DND-41 (cell line): ENCODE data around the gene HHIP.

ENCODE experiments used
- ATAC-seq: fragments of 200-7000 bp; cut with Tn5 transposase; 3 replicates; pipeline ENCODE4 v1.9.1; 2021; ENCODE audit warnings: low read depth; ENCODE audit not compliant: insufficient read depth
- DNase-seq: peaks from one replicate; pipeline ENCODE4 v3.0.0-alpha.2; 2020
- H2AFZ ChIP-seq: 2 replicates; pipeline ENCODE4 v1.6.0; 2012; ENCODE audit warnings: low read depth, low read length
- H3K27ac ChIP-seq: 2 replicates; pipeline ENCODE4 v1.5.1; 2012; ENCODE audit warnings: low read length, inconsistent platforms
- H3K27me3 ChIP-seq: fragments of 200-600 bp; sonication (generic); 2 replicates; pipeline ENCODE4 v1.6.0; 2012; ENCODE audit warnings: low read length, mild to moderate bottlenecking, inconsistent platforms; ENCODE audit not compliant: insufficient read depth, poor library complexity
- H3K36me3 ChIP-seq: 2 replicates; pipeline ENCODE4 v1.5.1; 2012; ENCODE audit warnings: low read length, inconsistent platforms; ENCODE audit not compliant: insufficient read depth
- H3K4me1 ChIP-seq: 2 replicates; pipeline ENCODE4 v1.5.1; 2012; ENCODE audit warnings: mild to moderate bottlenecking, low read length; ENCODE audit not compliant: insufficient read depth
- H3K4me2 ChIP-seq: 2 replicates; pipeline ENCODE4 v1.6.0; 2012; ENCODE audit warnings: mild to moderate bottlenecking, moderate library complexity, low read length, inconsistent platforms; ENCODE audit not compliant: insufficient read depth
- H3K4me3 ChIP-seq, 2 experiments: fragments of 200-600 bp in 1 of 2; shearing (Covaris generic) in 1 of 2; 2 replicates each; pipeline ENCODE4 v1.5.1; 2012 to 2016; ENCODE audit warnings: inconsistent platforms in 2 of 2, low read length in 2 of 2, mild to moderate bottlenecking in 2 of 2, low read depth in 1 of 2, moderate library complexity in 1 of 2
- H3K79me2 ChIP-seq: 2 replicates; pipeline ENCODE4 v1.6.0; 2012; ENCODE audit warnings: low read length, inconsistent platforms; ENCODE audit not compliant: insufficient read depth
- H3K9ac ChIP-seq: 2 replicates; pipeline ENCODE4 v1.6.0; 2012; ENCODE audit warnings: low read depth, mild to moderate bottlenecking, inconsistent platforms, low read length, moderate library complexity
- H3K9me3 ChIP-seq: 2 replicates; pipeline ENCODE4 v1.5.1; 2012; ENCODE audit warnings: low read length, moderate library complexity, mild to moderate bottlenecking, inconsistent platforms; ENCODE audit not compliant: insufficient read depth, severe bottlenecking
- H4K20me1 ChIP-seq: 2 replicates; pipeline ENCODE4 v1.6.0; 2012; ENCODE audit warnings: low read length; ENCODE audit not compliant: insufficient read depth
- EZH2 ChIP-seq: IDR thresholded peaks from 3 replicates; pipeline ENCODE4 v1.6.1; 2012; ENCODE audit warnings: borderline replicate concordance, low read depth, mild to moderate bottlenecking, moderate library complexity, low read length, inconsistent platforms; ENCODE audit not compliant: severe bottlenecking
- TF ChIP-seq, protein P1 (sequence below): IDR thresholded peaks from 2 replicates; pipeline ENCODE4 v1.5.1; 2012; ENCODE audit warnings: borderline replicate concordance, low read length, moderate library complexity, mild to moderate bottlenecking; ENCODE audit not compliant: poor library complexity, severe bottlenecking; ENCODE audit errors: extremely low read depth

The HHIP gene

DNA sequence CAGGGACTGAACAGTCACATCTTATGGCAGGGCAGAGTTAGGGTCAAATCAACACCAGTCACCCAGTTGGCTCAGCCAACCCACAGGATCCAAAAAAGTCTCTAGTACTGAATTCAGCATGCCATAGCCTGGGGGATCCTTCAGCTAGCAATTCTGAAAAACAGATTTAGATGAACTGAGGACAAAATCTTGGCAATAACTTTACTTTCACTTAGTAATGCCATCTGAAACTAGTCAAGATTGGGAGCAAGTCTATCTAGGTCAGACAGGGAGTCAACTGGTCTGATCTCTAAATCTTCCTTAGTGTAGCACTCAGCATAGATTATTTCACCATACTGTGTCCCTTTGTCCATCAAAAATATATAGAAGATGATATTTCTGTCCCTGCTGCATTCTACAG lies 76.0 kb downstream of the HHIP start:
- no peaks in the 10 kb centered on the region for H3K4me1 ChIP-seq
- TF ChIP-seq, protein P1, sequence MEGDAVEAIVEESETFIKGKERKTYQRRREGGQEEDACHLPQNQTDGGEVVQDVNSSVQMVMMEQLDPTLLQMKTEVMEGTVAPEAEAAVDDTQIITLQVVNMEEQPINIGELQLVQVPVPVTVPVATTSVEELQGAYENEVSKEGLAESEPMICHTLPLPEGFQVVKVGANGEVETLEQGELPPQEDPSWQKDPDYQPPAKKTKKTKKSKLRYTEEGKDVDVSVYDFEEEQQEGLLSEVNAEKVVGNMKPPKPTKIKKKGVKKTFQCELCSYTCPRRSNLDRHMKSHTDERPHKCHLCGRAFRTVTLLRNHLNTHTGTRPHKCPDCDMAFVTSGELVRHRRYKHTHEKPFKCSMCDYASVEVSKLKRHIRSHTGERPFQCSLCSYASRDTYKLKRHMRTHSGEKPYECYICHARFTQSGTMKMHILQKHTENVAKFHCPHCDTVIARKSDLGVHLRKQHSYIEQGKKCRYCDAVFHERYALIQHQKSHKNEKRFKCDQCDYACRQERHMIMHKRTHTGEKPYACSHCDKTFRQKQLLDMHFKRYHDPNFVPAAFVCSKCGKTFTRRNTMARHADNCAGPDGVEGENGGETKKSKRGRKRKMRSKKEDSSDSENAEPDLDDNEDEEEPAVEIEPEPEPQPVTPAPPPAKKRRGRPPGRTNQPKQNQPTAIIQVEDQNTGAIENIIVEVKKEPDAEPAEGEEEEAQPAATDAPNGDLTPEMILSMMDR, result no peak
- TF ChIP-seq EZH2, result no peak
- H3K4me2 ChIP-seq, result no peak overlapping the region
- DNase-seq, result no peak
- H4K20me1 ChIP-seq, result no peaks in the 10 kb centered on the region
- H3K27me3 ChIP-seq, result no peaks in the 10 kb centered on the region
- H3K79me2 ChIP-seq, result no peaks in the 10 kb centered on the region
- H3K36me3 ChIP-seq, result peaks cover 70% of the 10 kb centered on the region
- H2AFZ ChIP-seq, result no peak overlapping the region
- H3K9ac ChIP-seq, result no peak overlapping the region
- H3K27ac ChIP-seq, result no peak overlapping the region
- H3K9me3 ChIP-seq, result no peaks in the 10 kb centered on the region
- no peak for ATAC-seq
- no peak overlapping the region for H3K4me3 ChIP-seq

DNA sequence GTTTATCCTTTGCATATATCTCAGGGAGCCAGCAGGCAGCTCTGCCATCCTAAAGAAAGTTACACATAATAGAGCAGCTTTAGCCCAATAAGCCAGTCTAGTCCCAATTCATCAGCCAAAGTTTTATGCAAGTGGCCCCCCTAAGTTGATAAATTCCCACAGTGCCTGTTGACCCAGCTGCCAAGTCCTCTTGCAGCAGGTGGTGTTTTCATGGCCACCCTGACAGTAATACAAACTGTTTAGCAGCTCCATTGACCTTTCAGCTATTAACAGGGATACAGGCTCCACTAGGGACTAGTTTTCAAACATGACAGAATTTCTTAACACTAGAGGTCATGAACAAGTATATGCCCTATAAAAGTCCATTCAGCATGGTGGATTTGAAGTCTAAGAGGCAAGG lies 77.5 kb downstream of the HHIP start:
- Histone ChIP-seq H4K20me1 (no peaks in the 10 kb centered on the region), H3K27me3 (no peaks in the 10 kb centered on the region), H3K27ac (no peak overlapping the region), H3K4me1 (no peaks in the 10 kb centered on the region), H3K4me3 (no peak overlapping the region), H3K9ac (no peak overlapping the region), H2AFZ (no peak overlapping the region), H3K36me3 (peaks cover 57% of the 10 kb centered on the region), H3K9me3 (no peaks in the 10 kb centered on the region), H3K4me2 (no peak overlapping the region), H3K79me2 (no peaks in the 10 kb centered on the region)
- TF ChIP-seq, protein P1, result no peak
- no peak for DNase-seq
- ATAC-seq, result no peak

DNA sequence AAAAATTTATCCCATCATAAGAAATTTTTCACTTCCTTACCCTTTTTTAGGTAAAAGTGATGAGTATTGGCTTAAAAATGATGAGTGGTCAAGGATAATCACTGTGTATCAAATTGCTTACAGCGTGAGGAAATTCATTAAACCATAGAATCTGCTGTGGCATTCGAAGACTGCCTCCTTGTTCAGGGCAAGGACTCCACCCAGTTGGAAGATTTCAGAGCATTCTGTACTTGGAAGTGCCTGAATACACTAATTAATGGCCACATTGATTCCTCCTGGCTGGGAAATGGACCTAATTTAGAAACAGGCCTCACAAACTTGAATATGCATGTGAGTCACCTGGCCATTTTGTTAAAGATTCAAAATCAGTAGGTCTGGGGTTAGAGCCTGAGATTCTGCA lies 83.2 kb downstream of the HHIP start:
- no peaks in the 10 kb centered on the region for H3K79me2 ChIP-seq
- H3K4me2 ChIP-seq, result no peak overlapping the region
- H3K36me3 ChIP-seq, result peaks cover 27% of the 10 kb centered on the region
- TF ChIP-seq, protein P1, result no peak
- no peak for TF ChIP-seq EZH2
- H3K27ac ChIP-seq, result no peak overlapping the region
- ATAC-seq, result no peak
- DNase-seq, result no peak
- no peaks in the 10 kb centered on the region for H3K9me3 ChIP-seq
- no peaks in the 10 kb centered on the region for H3K4me1 ChIP-seq
- no peak overlapping the region for H3K9ac ChIP-seq
- H4K20me1 ChIP-seq, result no peaks in the 10 kb centered on the region
- no peak overlapping the region for H2AFZ ChIP-seq
- H3K4me3 ChIP-seq, result no peak overlapping the region
- no peaks in the 10 kb centered on the region for H3K27me3 ChIP-seq
